H1 (cell line): ENCODE data around the gene GNB5.

Experiments
- CREB1 ChIP-seq: IDR thresholded peaks from 2 replicates; pipeline ENCODE4 v1.6.1; 2012; ENCODE audit warnings: inconsistent platforms
- CTCF ChIP-seq, 3 experiments: IDR thresholded peaks; 1 replicate in 2 of 3; 2 replicates in 1 of 3; pipeline versions ENCODE4 v1.5.1 to v1.6.1; 2011; ENCODE audit warnings: low read length in 3 of 3, mild to moderate bottlenecking in 3 of 3, inconsistent platforms in 2 of 3, low read depth in 1 of 3, moderate library complexity in 1 of 3; ENCODE audit not compliant: insufficient read depth in 1 of 3; ENCODE audit errors: control extremely low read depth in 1 of 3
- HDAC2 ChIP-seq, 2 experiments: fragments of 300-600 bp in 1 of 2; sonication (generic) in 1 of 2; IDR thresholded peaks; 2 replicates each; pipeline ENCODE4 v1.6.1; 2011 to 2012; ENCODE audit warnings: low read depth in 2 of 2, low read length in 2 of 2, mild to moderate bottlenecking in 2 of 2, moderate library complexity in 2 of 2, borderline replicate concordance in 1 of 2, inconsistent platforms in 1 of 2
- POLR2AphosphoS5 ChIP-seq: IDR thresholded peaks from 2 replicates; pipeline ENCODE4 v1.6.1; 2011; ENCODE audit warnings: low read depth, low read length

GRCh38 chr15:52083603-52084002 is 107.6 kb downstream of the GNB5 start:
- no peak for TF ChIP-seq POLR2AphosphoS5
- TF ChIP-seq CTCF (IDR thresholded peaks at IDR 0.05; ENCODE audit: control extremely low read depth in 1 of 3, insufficient read depth in 1 of 3, low read depth in 1 of 3, low read length in 3 of 3): no peak
- TF ChIP-seq HDAC2 (IDR thresholded peaks at IDR 0.05; ENCODE audit: borderline replicate concordance in 1 of 2, low read depth in 2 of 2, low read length in 2 of 2): no peak
- TF ChIP-seq CREB1: no peak
